ENCODE measurements around the gene TMCC3. TPM values are rescaled to one million over a fixed set of nuclear protein-coding genes. Genes with fewer than 3 reads are reported as not detected.

Gene TMCC3
- total and polyA plus RNA-seq, 2 of the 13 experiments (the other 11 are each of a cell fraction or from before 2014, with no cell fraction given) = not detected

- peaks cover 6% of the 10 kb centered on the region; the same call in 1 of the 2 replicates for H3K4me1 ChIP-seq (ENCODE audit: insufficient read depth, low read length)
- no TSS peak for BruUV-seq (replicated peaks)
- H3K4me2 ChIP-seq (ENCODE audit: low read depth, low read length) = no peak overlapping the region
- H3K4me3 ChIP-seq (replicated peaks in 1 of 3; ENCODE audit: insufficient read depth in 1 of 3, low read depth in 2 of 3, low read length in 3 of 3) = no peak overlapping the region
- intact Hi-C loops (cut with micrococcal nuclease; ENCODE audit: unreplicated experiment) (loop anchor here (5.0 kb wide), 1 partner anchor 42 kb away; no protein-coding TSS in a partner anchor), in situ Hi-C loops (cut with HindIII; ENCODE audit: extremely low pct_ligation_motif_present, low pct_unique_long_range_greater_than_20kb) (no loop called here)
- no peaks in the 10 kb centered on the region for H3K36me3 ChIP-seq (replicated peaks in 1 of 2; ENCODE audit: control insufficient read depth in 1 of 2, insufficient read depth in 2 of 2, low read length in 2 of 2)
- H4K20me1 ChIP-seq (ENCODE audit: insufficient read depth, low read length) = no peaks in the 10 kb centered on the region
- H3K27me3 ChIP-seq (ENCODE audit: control insufficient read depth in 1 of 2, insufficient read depth in 2 of 2, low read length in 2 of 2) = no peaks in the 10 kb centered on the region; a peak in 2 of 5 replicates
- no peak overlapping the region for H3K9ac ChIP-seq (ENCODE audit: insufficient read depth, low read depth, low read length)
- TF ChIP-seq ZNF710 (CRISPR knock-in tag; IDR thresholded peaks at IDR 0.05; ENCODE audit: borderline replicate concordance) = no peak
- 14% methylated on average over 2 of the region's 2 CpGs for WGBS (ENCODE audit: low lambda C conversion rate)
- FAIRE-seq (no peak), ATAC-seq (no peak), DNase-seq (ENCODE audit: low spot score) (no peak)
- ChIA-PET POLR2A (no interaction called here), CTCF (ENCODE audit: low intra/inter-chr PET ratio, low total read pairs) (no interaction called here)
- no peaks in the 10 kb centered on the region for H3K9me3 ChIP-seq (ENCODE audit: low read length)
- no peak overlapping the region for H2AFZ ChIP-seq (ENCODE audit: low read length)
- no peak overlapping the region for H3K27ac ChIP-seq (ENCODE audit: extremely low read length, insufficient read depth, low read length)
- no peaks in the 10 kb centered on the region for H3K79me2 ChIP-seq (ENCODE audit: insufficient read depth, low read length)
Measured at GRCh38 chr12:94634717-94635116, 15.6 kb downstream of the TMCC3 start.

DNA sequence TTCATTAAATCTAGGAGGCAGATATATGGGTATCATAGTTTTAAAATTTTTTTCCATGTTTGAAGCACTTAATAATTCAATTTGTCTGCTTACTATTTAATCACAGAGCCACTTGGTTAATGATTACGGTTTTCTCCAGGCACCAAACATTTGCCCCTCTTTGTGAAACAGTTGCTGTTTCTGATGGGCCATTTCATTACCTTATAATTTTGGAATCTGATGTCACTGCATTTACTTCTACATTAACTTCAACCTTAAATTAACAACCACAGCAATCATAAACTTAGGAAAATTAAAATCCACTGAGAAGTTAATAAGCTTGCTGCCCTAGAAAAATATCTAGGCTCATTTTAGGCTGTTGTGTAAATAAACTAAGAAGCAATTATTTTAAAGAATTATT, 17.0 kb downstream of the TMCC3 start:
- no peak for DNase-seq (ENCODE audit: low spot score)
- Histone ChIP-seq H3K27ac (ENCODE audit: extremely low read length, insufficient read depth, low read length) (no peak overlapping the region), H3K4me3 (replicated peaks in 1 of 3; ENCODE audit: insufficient read depth in 1 of 3, low read depth in 2 of 3, low read length in 3 of 3) (no peak overlapping the region), H2AFZ (ENCODE audit: low read length) (no peak overlapping the region), H3K9me3 (ENCODE audit: low read length) (no peaks in the 10 kb centered on the region), H3K79me2 (ENCODE audit: insufficient read depth, low read length) (no peaks in the 10 kb centered on the region), H4K20me1 (ENCODE audit: insufficient read depth, low read length) (no peaks in the 10 kb centered on the region), H3K27me3 (ENCODE audit: control insufficient read depth in 1 of 2, insufficient read depth in 2 of 2, low read length in 2 of 2) (no peaks in the 10 kb centered on the region; a peak in 1 of 5 replicates), H3K4me1 (ENCODE audit: insufficient read depth, low read length) (peaks cover 6% of the 10 kb centered on the region; the same call in 1 of the 2 replicates), H3K4me2 (ENCODE audit: low read depth, low read length) (no peak overlapping the region), H3K36me3 (replicated peaks in 1 of 2; ENCODE audit: control insufficient read depth in 1 of 2, insufficient read depth in 2 of 2, low read length in 2 of 2) (no peaks in the 10 kb centered on the region), H3K9ac (ENCODE audit: insufficient read depth, low read depth, low read length) (no peak overlapping the region)
- WGBS (ENCODE audit: low lambda C conversion rate) = 27% methylated on average over 1 of the region's 1 CpG
- ATAC-seq = no peak
- no TSS peak for BruUV-seq (replicated peaks)
- in situ Hi-C loops (cut with HindIII; ENCODE audit: extremely low pct_ligation_motif_present, low pct_unique_long_range_greater_than_20kb) = no loop called here
- FAIRE-seq = no peak
- CTCF ChIA-PET (ENCODE audit: low intra/inter-chr PET ratio, low total read pairs) = no interaction called here
- TF ChIP-seq ZMAT5 (CRISPR knock-in tag; IDR thresholded peaks at IDR 0.05; ENCODE audit: borderline replicate concordance, low read depth) (no peak), ASH2L (IDR thresholded peaks at IDR 0.05; ENCODE audit: insufficient read length, low read depth, low read length) (no peak)
- intact Hi-C loops (cut with micrococcal nuclease; ENCODE audit: unreplicated experiment) = no loop called here
- POLR2A ChIA-PET = no interaction called here
